Measurements from ENCODE around the gene GHRL.

GHRL gene

DNA sequence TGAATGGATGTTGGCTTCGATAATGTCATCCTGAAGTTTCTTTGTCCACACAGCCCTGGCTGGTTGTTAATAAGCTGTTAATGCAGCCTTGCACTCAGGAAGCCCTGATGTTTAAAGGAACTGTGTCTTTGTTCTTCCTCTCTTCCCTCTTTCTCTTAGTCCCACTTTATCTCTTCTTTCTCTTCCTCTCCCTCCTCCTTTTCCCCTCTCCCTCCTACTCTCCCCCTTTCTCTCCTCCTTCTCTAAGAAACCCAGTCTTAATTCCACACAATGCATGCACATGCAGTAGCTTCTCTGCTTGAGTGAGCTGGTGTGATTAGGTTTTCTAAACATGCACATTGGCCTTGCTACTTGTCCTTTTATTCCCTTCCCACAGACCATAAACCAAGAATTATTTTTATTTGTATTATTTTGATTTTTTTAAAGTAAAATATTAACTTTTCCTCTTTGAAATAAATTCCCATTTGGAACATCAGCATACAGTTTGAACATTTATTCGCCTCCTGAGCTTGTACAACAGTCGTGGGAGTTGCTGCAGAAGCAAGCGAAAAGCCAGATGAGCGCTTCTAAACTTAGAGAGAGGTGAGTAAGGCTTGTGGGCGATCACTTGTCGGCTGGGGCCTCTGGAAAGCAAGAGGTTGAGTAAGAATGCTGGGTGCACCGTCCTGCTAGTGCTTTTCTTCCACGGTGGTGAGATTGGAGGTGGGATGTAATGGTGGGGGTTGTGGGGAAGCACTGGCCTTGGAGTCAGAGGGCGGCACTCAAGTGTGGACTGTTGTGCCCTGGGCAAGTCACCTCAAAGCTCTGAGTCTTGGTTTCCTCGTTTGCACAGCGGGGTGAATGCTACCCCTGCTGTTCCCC is 7.2 kb downstream of the GHRL start:
- no peaks in the 10 kb centered on the region for H3K4me1 ChIP-seq (ENCODE audit: low read length)
- TF ChIP-seq, protein P1, sequence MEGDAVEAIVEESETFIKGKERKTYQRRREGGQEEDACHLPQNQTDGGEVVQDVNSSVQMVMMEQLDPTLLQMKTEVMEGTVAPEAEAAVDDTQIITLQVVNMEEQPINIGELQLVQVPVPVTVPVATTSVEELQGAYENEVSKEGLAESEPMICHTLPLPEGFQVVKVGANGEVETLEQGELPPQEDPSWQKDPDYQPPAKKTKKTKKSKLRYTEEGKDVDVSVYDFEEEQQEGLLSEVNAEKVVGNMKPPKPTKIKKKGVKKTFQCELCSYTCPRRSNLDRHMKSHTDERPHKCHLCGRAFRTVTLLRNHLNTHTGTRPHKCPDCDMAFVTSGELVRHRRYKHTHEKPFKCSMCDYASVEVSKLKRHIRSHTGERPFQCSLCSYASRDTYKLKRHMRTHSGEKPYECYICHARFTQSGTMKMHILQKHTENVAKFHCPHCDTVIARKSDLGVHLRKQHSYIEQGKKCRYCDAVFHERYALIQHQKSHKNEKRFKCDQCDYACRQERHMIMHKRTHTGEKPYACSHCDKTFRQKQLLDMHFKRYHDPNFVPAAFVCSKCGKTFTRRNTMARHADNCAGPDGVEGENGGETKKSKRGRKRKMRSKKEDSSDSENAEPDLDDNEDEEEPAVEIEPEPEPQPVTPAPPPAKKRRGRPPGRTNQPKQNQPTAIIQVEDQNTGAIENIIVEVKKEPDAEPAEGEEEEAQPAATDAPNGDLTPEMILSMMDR (IDR thresholded peaks at IDR 0.05; ENCODE audit: low read depth, low read length) = no peak
- no peak for TF ChIP-seq EZH2phosphoT487 (IDR thresholded peaks at IDR 0.05; ENCODE audit: low read depth)
- H3K4me2 ChIP-seq (ENCODE audit: low read length) = no peak overlapping the region
- H3K9me3 ChIP-seq (ENCODE audit: insufficient read depth, low read length) = no peaks in the 10 kb centered on the region
- H3K79me2 ChIP-seq (ENCODE audit: low read length) = no peaks in the 10 kb centered on the region
- H2AFZ ChIP-seq (ENCODE audit: low read depth, low read length) = no peak overlapping the region
- H4K20me1 ChIP-seq (ENCODE audit: insufficient read depth, low read length) = no peaks in the 10 kb centered on the region; the same call in 1 of the 2 replicates
- no peak overlapping the region for H3K27ac ChIP-seq (ENCODE audit: low read length)
- peaks cover 42% of the 10 kb centered on the region for H3K36me3 ChIP-seq (replicated peaks; ENCODE audit: low read depth, low read length)
- H3K9ac ChIP-seq (ENCODE audit: low read length) = no peak overlapping the region
- no peak overlapping the region for H3K4me3 ChIP-seq (ENCODE audit: low read length)
- no peaks in the 10 kb centered on the region for H3K27me3 ChIP-seq (ENCODE audit: low read depth, low read length)

DNA sequence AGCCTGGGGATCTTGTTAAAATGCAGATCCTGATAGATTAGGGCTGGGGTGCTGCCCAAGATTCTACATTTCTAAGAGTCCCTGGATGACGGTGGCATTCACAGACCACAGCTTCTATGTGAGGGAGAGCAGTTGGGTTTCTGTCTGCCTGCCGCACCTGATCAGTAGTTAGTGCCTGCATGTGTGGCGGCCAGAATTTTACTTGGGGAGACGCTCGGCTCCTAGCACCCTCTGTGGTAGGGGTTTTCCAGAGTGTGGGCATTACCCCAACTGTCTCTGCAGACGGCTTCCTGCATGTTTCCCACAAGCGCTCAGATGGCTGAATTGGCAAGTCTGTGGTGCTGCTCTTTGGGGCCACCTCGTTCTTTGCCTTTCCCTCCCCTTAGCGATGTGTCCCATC is 8.3 kb downstream of the GHRL start:
- H3K9me3 ChIP-seq (ENCODE audit: insufficient read depth, low read length) = no peaks in the 10 kb centered on the region
- H3K79me2 ChIP-seq (ENCODE audit: low read length) = no peaks in the 10 kb centered on the region
- H3K9ac ChIP-seq (ENCODE audit: low read length) = no peak overlapping the region
- H3K36me3 ChIP-seq (replicated peaks; ENCODE audit: low read depth, low read length) = peaks cover 46% of the 10 kb centered on the region
- H3K27ac ChIP-seq (ENCODE audit: low read length) = no peak overlapping the region
- no peak overlapping the region for H3K4me3 ChIP-seq (ENCODE audit: low read length)
- H2AFZ ChIP-seq (ENCODE audit: low read depth, low read length) = no peak overlapping the region
- H3K4me2 ChIP-seq (ENCODE audit: low read length) = no peak overlapping the region
- TF ChIP-seq, protein P1 (IDR thresholded peaks at IDR 0.05; ENCODE audit: low read depth, low read length) = no peak
- no peak for TF ChIP-seq EZH2phosphoT487 (IDR thresholded peaks at IDR 0.05; ENCODE audit: low read depth)
- H3K4me1 ChIP-seq (ENCODE audit: low read length) = no peaks in the 10 kb centered on the region
- no peaks in the 10 kb centered on the region; the same call in 1 of the 2 replicates for H4K20me1 ChIP-seq (ENCODE audit: insufficient read depth, low read length)
- no peaks in the 10 kb centered on the region for H3K27me3 ChIP-seq (ENCODE audit: low read depth, low read length)

DNA sequence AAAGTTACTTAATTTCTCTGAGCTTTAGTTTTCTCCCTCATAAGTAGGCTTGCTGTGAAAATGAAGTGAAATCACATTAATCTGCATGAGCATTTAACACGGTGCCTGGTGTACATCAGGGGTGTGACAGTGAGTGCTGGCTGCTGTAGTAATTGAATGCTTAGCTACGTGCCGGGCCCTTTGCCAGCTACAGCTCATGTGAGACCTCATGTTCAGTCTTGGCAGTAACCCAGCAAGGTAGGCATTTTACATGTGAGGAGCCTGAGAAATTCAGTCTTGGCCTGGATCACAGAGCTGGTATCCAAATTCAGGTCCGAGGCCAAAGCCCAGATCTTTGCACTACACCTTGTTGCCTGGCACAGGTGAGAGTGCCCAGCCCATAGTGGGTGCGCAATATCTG is 9.1 kb downstream of the GHRL start:
- H2AFZ ChIP-seq (ENCODE audit: low read depth, low read length) = no peak overlapping the region
- H3K4me3 ChIP-seq (ENCODE audit: low read length) = no peak overlapping the region
- no peaks in the 10 kb centered on the region for H3K79me2 ChIP-seq (ENCODE audit: low read length)
- no peaks in the 10 kb centered on the region for H3K4me1 ChIP-seq (ENCODE audit: low read length)
- no peak overlapping the region for H3K9ac ChIP-seq (ENCODE audit: low read length)
- H3K4me2 ChIP-seq (ENCODE audit: low read length) = no peak overlapping the region
- H3K9me3 ChIP-seq (ENCODE audit: insufficient read depth, low read length) = no peaks in the 10 kb centered on the region
- H3K36me3 ChIP-seq (replicated peaks; ENCODE audit: low read depth, low read length) = peaks cover 47% of the 10 kb centered on the region
- TF ChIP-seq, protein P1 (IDR thresholded peaks at IDR 0.05; ENCODE audit: low read depth, low read length) = no peak
- TF ChIP-seq EZH2phosphoT487 (IDR thresholded peaks at IDR 0.05; ENCODE audit: low read depth) = no peak
- H3K27ac ChIP-seq (ENCODE audit: low read length) = no peak overlapping the region
- no peaks in the 10 kb centered on the region; the same call in 1 of the 2 replicates for H4K20me1 ChIP-seq (ENCODE audit: insufficient read depth, low read length)
- no peaks in the 10 kb centered on the region for H3K27me3 ChIP-seq (ENCODE audit: low read depth, low read length)

DNA sequence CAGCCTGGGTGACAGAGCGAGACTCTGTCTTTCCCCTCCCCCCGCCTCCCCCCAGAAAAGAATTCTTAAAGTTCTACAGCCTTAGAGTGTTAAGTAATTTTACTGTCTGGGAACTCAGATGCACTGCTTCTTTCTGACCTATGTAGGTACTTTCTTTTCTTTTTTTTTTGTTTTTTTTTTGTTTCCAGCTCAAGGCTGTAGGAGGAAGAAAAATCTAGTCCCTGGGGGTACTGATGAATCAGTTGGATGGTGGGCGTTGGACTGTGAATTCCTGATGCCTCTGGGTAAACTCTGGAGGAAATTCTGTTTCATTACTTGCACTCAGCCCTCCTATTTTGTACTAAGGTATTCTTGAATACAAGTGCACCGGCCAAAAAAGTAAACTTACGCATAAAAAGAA is 10.8 kb downstream of the GHRL start:
- Histone ChIP-seq H3K4me2 (ENCODE audit: low read length) (no peak overlapping the region), H4K20me1 (ENCODE audit: insufficient read depth, low read length) (no peaks in the 10 kb centered on the region; the same call in 1 of the 2 replicates), H3K9me3 (ENCODE audit: insufficient read depth, low read length) (no peaks in the 10 kb centered on the region), H3K79me2 (ENCODE audit: low read length) (peaks cover 10% of the 10 kb centered on the region), H3K4me1 (ENCODE audit: low read length) (no peaks in the 10 kb centered on the region), H3K36me3 (replicated peaks; ENCODE audit: low read depth, low read length) (peaks cover 49% of the 10 kb centered on the region), H3K4me3 (ENCODE audit: low read length) (no peak overlapping the region), H3K27me3 (ENCODE audit: low read depth, low read length) (no peaks in the 10 kb centered on the region), H2AFZ (ENCODE audit: low read depth, low read length) (no peak overlapping the region), H3K27ac (ENCODE audit: low read length) (no peak overlapping the region), H3K9ac (ENCODE audit: low read length) (no peak overlapping the region)
- TF ChIP-seq, protein P1 (IDR thresholded peaks at IDR 0.05; ENCODE audit: low read depth, low read length) = no peak
- no peak for TF ChIP-seq EZH2phosphoT487 (IDR thresholded peaks at IDR 0.05; ENCODE audit: low read depth)
